GM23338 (cell line): Measurements from ENCODE around the gene DAZAP1. TPM values are rescaled to one million over a fixed set of nuclear protein-coding genes. Genes with fewer than 3 reads are reported as not detected.

Experiments
- ATAC-seq: fragments of 200-7000 bp; cut with Tn5 transposase; 3 replicates; pipeline ENCODE4 v1.9.1; 2020
- DNase-seq: peaks from one replicate; pipeline ENCODE4 v3.0.0-alpha.2; 2015; ENCODE audit warnings: low spot score
- H2AFZ ChIP-seq: fragments of 200-600 bp; sonication (generic); 2 replicates; pipeline ENCODE4 v1.8.0; 2016; ENCODE audit warnings: antibody characterized with exemption, mild to moderate bottlenecking, moderate library complexity
- H3F3A ChIP-seq: fragments of 200-600 bp; sonication (generic); replicated peaks from 2 replicates; pipeline ENCODE4 v1.8.0; 2017; ENCODE audit warnings: antibody characterized with exemption, mixed run types, low read depth
- H3K27ac ChIP-seq: fragments of 200-600 bp; sonication (generic); 2 replicates; pipeline ENCODE4 v1.6.1; 2016; ENCODE audit warnings: low read depth
- H3K27me3 ChIP-seq: fragments of 200-600 bp; sonication (generic); 2 replicates; pipeline ENCODE4 v1.8.0; 2016; ENCODE audit warnings: mild to moderate bottlenecking, mixed run types, moderate library complexity; ENCODE audit not compliant: insufficient read depth
- H3K36me3 ChIP-seq: fragments of 200-600 bp; sonication (generic); 2 replicates; pipeline ENCODE4 v1.8.0; 2016; ENCODE audit warnings: mild to moderate bottlenecking; ENCODE audit not compliant: insufficient read depth
- H3K4me1 ChIP-seq: fragments of 200-600 bp; sonication (generic); 2 replicates; pipeline ENCODE4 v1.8.0; 2016; ENCODE audit warnings: mild to moderate bottlenecking, moderate library complexity; ENCODE audit not compliant: insufficient read depth
- H3K4me2 ChIP-seq: fragments of 200-600 bp; sonication (generic); 2 replicates; pipeline ENCODE4 v1.7.1; 2017; ENCODE audit warnings: mixed run types
- H3K4me3 ChIP-seq: fragments of 200-600 bp; sonication (generic); 2 replicates; pipeline ENCODE4 v1.6.1; 2016; ENCODE audit warnings: mixed run types
- H3K79me2 ChIP-seq: fragments of 200-600 bp; sonication (generic); replicated peaks from 2 replicates; pipeline ENCODE4 v1.8.0; 2017; ENCODE audit warnings: mild to moderate bottlenecking; ENCODE audit not compliant: insufficient read depth
- H3K9me2 ChIP-seq: fragments of 200-600 bp; sonication (generic); 2 replicates; pipeline ENCODE4 v1.8.0; 2017; ENCODE audit not compliant: insufficient read depth
- H4K20me1 ChIP-seq: fragments of 200-600 bp; sonication (generic); replicated peaks from 2 replicates; pipeline ENCODE4 v1.8.0; 2017; ENCODE audit warnings: mild to moderate bottlenecking; ENCODE audit not compliant: insufficient read depth
- H3K27ac Mint-ChIP-seq: 2 replicates; pipeline ENCODE4 v1.8.0; 2020; ENCODE audit warnings: inconsistent platforms, mild to moderate bottlenecking, moderate library complexity, mixed read lengths
- H3K27me3 Mint-ChIP-seq: 3 replicates; pipeline ENCODE4 v1.8.0; 2022; ENCODE audit warnings: low read depth, mild to moderate bottlenecking, moderate library complexity, mixed read lengths, inconsistent platforms; ENCODE audit not compliant: insufficient read depth, poor library complexity
- H3K36me3 Mint-ChIP-seq: 3 replicates; pipeline ENCODE4 v1.8.0; 2021; ENCODE audit warnings: low read depth, mild to moderate bottlenecking, inconsistent platforms, moderate library complexity, mixed read lengths
- H3K4me1 Mint-ChIP-seq: 3 replicates; pipeline ENCODE4 v1.8.0; 2020; ENCODE audit warnings: mild to moderate bottlenecking, inconsistent platforms, mixed read lengths
- H3K4me3 Mint-ChIP-seq: 3 replicates; pipeline ENCODE4 v1.8.0; 2021; ENCODE audit warnings: moderate library complexity, mild to moderate bottlenecking, inconsistent platforms, mixed read lengths
- H3K9me3 Mint-ChIP-seq: 3 replicates; pipeline ENCODE4 v1.8.0; 2020; ENCODE audit warnings: moderate library complexity, mild to moderate bottlenecking, inconsistent platforms, mixed read lengths
- CREB1 ChIP-seq: fragments of 250-450 bp; sonication (Bioruptor Pico); IDR thresholded peaks from 2 replicates; pipeline ENCODE4 v1.5.0; 2020; ENCODE audit warnings: low read depth, mild to moderate bottlenecking, moderate library complexity
- CTCF ChIP-seq, 2 experiments: fragments of 200-600 bp in 1 of 2; sonication (generic) in 1 of 2; conservative IDR thresholded peaks; 2 replicates each; pipeline versions ENCODE4 v1.5.1 to v1.6.1; 2016 to 2017; ENCODE audit warnings: antibody characterized with exemption in 2 of 2, low read depth in 2 of 2, mild to moderate bottlenecking in 2 of 2, moderate library complexity in 1 of 2
- ETS1 ChIP-seq: IDR thresholded peaks from 2 replicates; pipeline ENCODE4 v1.6.1; 2016; ENCODE audit warnings: antibody characterized with exemption
- EZH2 ChIP-seq: fragments of 200-600 bp; sonication (generic); IDR thresholded peaks from one replicate; pipeline ENCODE4 v1.8.0; 2017; ENCODE audit warnings: antibody characterized with exemption, mild to moderate bottlenecking, low read depth; ENCODE audit not compliant: unreplicated experiment
- EZH2phosphoT487 ChIP-seq: fragments of 200-600 bp; sonication (generic); IDR thresholded peaks from one replicate; pipeline ENCODE4 v1.8.1; 2018; ENCODE audit warnings: antibody characterized with exemption; ENCODE audit not compliant: unreplicated experiment
- JUNB ChIP-seq: IDR thresholded peaks from one replicate; pipeline ENCODE4 v1.6.1; 2016; ENCODE audit warnings: antibody characterized with exemption; ENCODE audit not compliant: unreplicated experiment
- NANOG ChIP-seq: IDR thresholded peaks from 2 replicates; pipeline ENCODE4 v1.6.1; 2016; ENCODE audit warnings: antibody characterized with exemption, borderline replicate concordance
- POLR2AphosphoS5 ChIP-seq: IDR thresholded peaks from 2 replicates; pipeline ENCODE4 v1.6.1; 2016; ENCODE audit warnings: antibody characterized with exemption, low read depth
- REST ChIP-seq: IDR thresholded peaks from one replicate; pipeline ENCODE4 v1.6.1; 2018; ENCODE audit warnings: antibody characterized with exemption; ENCODE audit not compliant: unreplicated experiment
- STAT1 ChIP-seq: IDR thresholded peaks from one replicate; pipeline ENCODE4 v1.6.1; 2016; ENCODE audit warnings: antibody characterized with exemption; ENCODE audit not compliant: unreplicated experiment
- ZNF331 ChIP-seq: fragments of 250-450 bp; sonication (Bioruptor Pico); IDR thresholded peaks from 2 replicates; pipeline ENCODE4 v1.5.0; 2020; ENCODE audit warnings: low read depth, mild to moderate bottlenecking, moderate library complexity
- polyA plus RNA-seq: library from polyadenylated mRNA; unstranded; fragments of >200 nt; fragmentation: Nextera tagmentation; extraction: Ambion mirVana; gene quantifications from 2 replicates; pipeline ENCODE4 v1.2.1, GENCODE V29; 2016
- total RNA-seq: library from RNA; depleted of rRNA; stranded (reverse); fragments of >200 nt; shearing (Covaris generic); gene quantifications from 2 replicates; pipeline ENCODE4 v1.2.3, GENCODE V29; 2014

Gene DAZAP1
- total and polyA plus RNA-seq, 2 experiments from 2014 or later: 44.1 to 194 TPM

- TF ChIP-seq EZH2 (no peak), REST (no peak), NANOG (no peak), CTCF (conservative IDR thresholded peaks at IDR 0.05; ENCODE audit: low read depth in 2 of 2) (no peak), POLR2AphosphoS5 (no peak), STAT1 (no peak)
Observed at GRCh38 chr19:1412323-1412923, 5.0 kb downstream of the DAZAP1 start (continued).

- Histone ChIP-seq H3K4me2 (no peak overlapping the region), H3F3A (peaks cover 11% of the 10 kb centered on the region), H3K36me3 (peaks cover 1% of the 10 kb centered on the region; the same call in 1 of the 2 replicates), H3K4me1 (peaks cover 38% of the 10 kb centered on the region), H4K20me1 (peaks cover 73% of the 10 kb centered on the region), H3K9me2 (no peaks in the 10 kb centered on the region), H3K79me2 (peaks cover 100% of the 10 kb centered on the region), H3K4me3 (no peak overlapping the region), H3K27me3 (no peaks in the 10 kb centered on the region), H3K27ac (0 out of 2 replicates have a peak overlapping the region, but pooled peaks have one; percentile 39), H2AFZ (no peak overlapping the region)
- Mint-ChIP-seq H3K4me3 (no peak overlapping the region; the same call in 2 of the 3 replicates), H3K9me3 (no peaks in the 10 kb centered on the region), H3K27me3 (peaks cover 36% of the 10 kb centered on the region), H3K36me3 (peaks cover 45% of the 10 kb centered on the region), H3K27ac (0 out of 2 replicates have a peak overlapping the region, but pooled peaks have one; percentile 56), H3K4me1 (peaks cover 67% of the 10 kb centered on the region)
- ATAC-seq (no peak), DNase-seq (no peak)
- TF ChIP-seq ETS1 (no peak), JUNB (no peak), ZNF331 (no peak), POLR2AphosphoS5 (no peak), REST (no peak), CTCF (conservative IDR thresholded peaks at IDR 0.05; ENCODE audit: low read depth in 2 of 2) (no peak), EZH2phosphoT487 (no peak), CREB1 (CRISPR knock-in tag) (no peak)
Observed at GRCh38 chr19:1412995-1413800, 5.8 kb downstream of the DAZAP1 start.
